OCI-LY1 (cell line): ENCODE measurements around the gene MYO9A.
A peak's percentile ranks its signal among the peaks of the same experiment; 100 is the strongest.

Experiments
- H2AFZ ChIP-seq: fragments of 200-600 bp; sonication (generic), shearing (Covaris generic); 2 replicates; pipeline ENCODE4 v1.6.0; 2014; ENCODE audit warnings: antibody characterized with exemption, mild to moderate bottlenecking, low read length
- H3F3A ChIP-seq: fragments of 200-600 bp; sonication (generic), shearing (Covaris generic); 2 replicates; pipeline ENCODE4 v1.6.0; 2014; ENCODE audit warnings: mild to moderate bottlenecking, antibody characterized with exemption, low read length, moderate library complexity; ENCODE audit not compliant: insufficient read depth
- H3K27ac ChIP-seq: fragments of 200-600 bp; sonication (generic); 2 replicates; pipeline ENCODE4 v1.5.1; 2014; ENCODE audit warnings: low read length, mixed run types, mild to moderate bottlenecking, low read depth; ENCODE audit not compliant: poor library complexity, severe bottlenecking
- H3K27me3 ChIP-seq: fragments of 200-600 bp; sonication (generic); 2 replicates; pipeline ENCODE4 v1.6.0; 2014; ENCODE audit warnings: antibody characterized with exemption, mild to moderate bottlenecking, low read length, moderate library complexity; ENCODE audit not compliant: insufficient read depth
- H3K36me3 ChIP-seq: fragments of 200-600 bp; sonication (generic); 2 replicates; pipeline ENCODE4 v1.6.1; 2014; ENCODE audit warnings: mild to moderate bottlenecking, antibody characterized with exemption, low read length, moderate library complexity, mixed read lengths; ENCODE audit not compliant: insufficient read depth
- H3K4me1 ChIP-seq: fragments of 200-600 bp; sonication (generic); 2 replicates; pipeline ENCODE4 v1.5.1; 2014; ENCODE audit warnings: mild to moderate bottlenecking, low read length, moderate library complexity; ENCODE audit not compliant: insufficient read depth, severe bottlenecking
- H3K4me2 ChIP-seq: fragments of 200-600 bp; sonication (generic), shearing (Covaris generic); 2 replicates; pipeline ENCODE4 v1.6.1; 2014; ENCODE audit warnings: low read length
- H3K4me3 ChIP-seq: fragments of 200-600 bp; sonication (generic); 2 replicates; pipeline ENCODE4 v1.5.1; 2014; ENCODE audit warnings: low read length, low read depth, mild to moderate bottlenecking, mixed read lengths; ENCODE audit not compliant: poor library complexity, severe bottlenecking
- H3K79me2 ChIP-seq: fragments of 200-600 bp; shearing (Covaris generic); 2 replicates; pipeline ENCODE4 v1.6.1; 2016; ENCODE audit warnings: mixed run types, low read length, mixed read lengths; ENCODE audit not compliant: insufficient read depth
- H3K9ac ChIP-seq: fragments of 200-600 bp; sonication (generic), shearing (Covaris generic); 2 replicates; pipeline ENCODE4 v1.6.1; 2014; ENCODE audit warnings: mild to moderate bottlenecking, low read length, mixed read lengths
- H3K9me2 ChIP-seq: fragments of 200-600 bp; sonication (generic), shearing (Covaris generic); 2 replicates; pipeline ENCODE4 v1.6.1; 2014; ENCODE audit warnings: low read depth, mild to moderate bottlenecking, low read length, mixed read lengths
- H3K9me3 ChIP-seq: fragments of 200-600 bp; shearing (Covaris generic); 2 replicates; pipeline ENCODE4 v1.6.1; 2014; ENCODE audit warnings: low read length, mixed read lengths
- H4K20me1 ChIP-seq: fragments of 200-600 bp; sonication (generic), shearing (Covaris generic); 2 replicates; pipeline ENCODE4 v1.6.0; 2016; ENCODE audit warnings: mild to moderate bottlenecking, low read length; ENCODE audit not compliant: insufficient read depth
- CTCF ChIP-seq: fragments of 200-600 bp; sonication (generic), shearing (Covaris generic); IDR thresholded peaks from 2 replicates; pipeline ENCODE4 v1.5.1; 2017; ENCODE audit warnings: mild to moderate bottlenecking, antibody characterized with exemption, low read length, moderate library complexity, mixed read lengths
- EZH2 ChIP-seq: fragments of 200-600 bp; sonication (generic), shearing (Covaris generic); IDR thresholded peaks from 2 replicates; pipeline ENCODE4 v1.8.0; 2017; ENCODE audit warnings: borderline replicate concordance, mixed run types, mild to moderate bottlenecking, antibody characterized with exemption, low read length, moderate library complexity, mixed read lengths

The MYO9A gene

GRCh38 chr15:72070817-72071447, 47.0 kb downstream of the MYO9A start:
- TF ChIP-seq EZH2 (no peak), CTCF (no peak)
- Histone ChIP-seq H3K9me3 (no peaks in the 10 kb centered on the region), H3K27me3 (no peaks in the 10 kb centered on the region), H3K4me2 (peak overlapping the region; percentile 28), H3K9ac (peak overlapping the region; percentile 33; the same call in 1 of the 2 replicates), H4K20me1 (no peaks in the 10 kb centered on the region), H3K4me3 (peak overlapping the region; percentile 26), H2AFZ (no peak overlapping the region), H3K9me2 (no peaks in the 10 kb centered on the region), H3K27ac (peak overlapping the region; percentile 82), H3K4me1 (peaks cover 40% of the 10 kb centered on the region), H3K36me3 (no peaks in the 10 kb centered on the region), H3F3A (no peaks in the 10 kb centered on the region), H3K79me2 (peaks cover 46% of the 10 kb centered on the region)

GRCh38 chr15:72068856-72069255, 49.1 kb downstream of the MYO9A start:
- Histone ChIP-seq H3F3A (no peaks in the 10 kb centered on the region), H2AFZ (no peak overlapping the region), H3K4me1 (peaks cover 31% of the 10 kb centered on the region), H3K9ac (no peak overlapping the region), H3K79me2 (peaks cover 47% of the 10 kb centered on the region), H3K27me3 (no peaks in the 10 kb centered on the region), H3K9me3 (no peaks in the 10 kb centered on the region), H3K4me3 (no peak overlapping the region), H3K36me3 (no peaks in the 10 kb centered on the region), H4K20me1 (no peaks in the 10 kb centered on the region), H3K27ac (peak overlapping the region; percentile 16), H3K4me2 (no peak overlapping the region), H3K9me2 (no peaks in the 10 kb centered on the region)
- TF ChIP-seq EZH2 (no peak), CTCF (no peak)

GRCh38 chr15:72065801-72066200, 52.1 kb downstream of the MYO9A start:
- H2AFZ ChIP-seq: no peak overlapping the region
- no peaks in the 10 kb centered on the region for H3K36me3 ChIP-seq
- H3K4me1 ChIP-seq: peaks cover 13% of the 10 kb centered on the region
- no peaks in the 10 kb centered on the region for H3F3A ChIP-seq
- no peak overlapping the region for H3K4me2 ChIP-seq
- H4K20me1 ChIP-seq: no peaks in the 10 kb centered on the region
- no peaks in the 10 kb centered on the region for H3K9me2 ChIP-seq
- H3K9me3 ChIP-seq: no peaks in the 10 kb centered on the region
- H3K4me3 ChIP-seq: no peak overlapping the region
- H3K9ac ChIP-seq: no peak overlapping the region
- H3K27ac ChIP-seq: no peak overlapping the region
- H3K79me2 ChIP-seq: peaks cover 39% of the 10 kb centered on the region
- TF ChIP-seq CTCF (no peak), EZH2 (no peak)
- no peaks in the 10 kb centered on the region for H3K27me3 ChIP-seq
